HG03060 (cell line): Measurements from ENCODE around the gene GPC1.

Experiments used
- ATAC-seq: cut with Tn5 transposase; IDR thresholded peaks from one replicate; pipeline ENCODE4 v1.9.1; 2021; ENCODE audit warnings: low read depth, moderate number of reproducible peaks; ENCODE audit not compliant: unreplicated experiment

Gene GPC1

GRCh38 chr2:240463866-240464481, 28.5 kb downstream of the GPC1 start:
- no peak for ATAC-seq

GRCh38 chr2:240464514-240465241, 29.2 kb downstream of the GPC1 start:
- no peak for ATAC-seq

- ATAC-seq = no peak
Observed at GRCh38 chr2:240465268-240465764, 29.9 kb downstream of the GPC1 start.

- ATAC-seq = no peak
Observed at GRCh38 chr2:240465765-240466578, 30.5 kb downstream of the GPC1 start.

GRCh38 chr2:240466579-240467148, 31.2 kb downstream of the GPC1 start:
- no peak for ATAC-seq

GRCh38 chr2:240467149-240467642, 31.7 kb downstream of the GPC1 start:
- no peak for ATAC-seq

- ATAC-seq = no peak
Observed at GRCh38 chr2:240467659-240468302, 32.3 kb downstream of the GPC1 start.

GRCh38 chr2:240468303-240469238, 33.1 kb downstream of the GPC1 start:
- ATAC-seq = no peak

GRCh38 chr2:240469239-240469636, 33.8 kb downstream of the GPC1 start:
- ATAC-seq = no peak

- no peak for ATAC-seq
Observed at GRCh38 chr2:240469740-240470139, 34.3 kb downstream of the GPC1 start.

- no peak for ATAC-seq
Observed at GRCh38 chr2:240472078-240472790, 36.8 kb downstream of the GPC1 start.

- ATAC-seq = no peak
Observed at GRCh38 chr2:240473211-240473610, 37.7 kb downstream of the GPC1 start.

- ATAC-seq = no peak
Observed at GRCh38 chr2:240477916-240478315, 42.5 kb downstream of the GPC1 start.

GRCh38 chr2:240478346-240479110, 43.1 kb downstream of the GPC1 start:
- ATAC-seq = no peak

- ATAC-seq = no peak
Observed at GRCh38 chr2:240479111-240479501, 43.6 kb downstream of the GPC1 start.

GRCh38 chr2:240480834-240481623, 45.6 kb downstream of the GPC1 start:
- no peak for ATAC-seq

- no peak for ATAC-seq
Observed at GRCh38 chr2:240481720-240482119, 46.3 kb downstream of the GPC1 start.
